SU-DHL-6 (cell line): ENCODE results near the gene BAHCC1.

Experiments used
- H2AFZ ChIP-seq: fragments of 200-600 bp; sonication (generic); 2 replicates; pipeline ENCODE4 v1.6.1; 2014; ENCODE audit warnings: low read depth, mild to moderate bottlenecking, moderate library complexity, mixed read lengths, antibody characterized with exemption, low read length; ENCODE audit not compliant: severe bottlenecking
- H3F3A ChIP-seq: fragments of 200-600 bp; shearing (Covaris generic); 2 replicates; pipeline ENCODE4 v1.6.0; 2016; ENCODE audit warnings: antibody characterized with exemption, mild to moderate bottlenecking; ENCODE audit not compliant: insufficient read depth
- H3K27ac ChIP-seq: fragments of 200-600 bp; sonication (generic); 2 replicates; pipeline ENCODE4 v1.5.1; 2016; ENCODE audit warnings: low read depth, mild to moderate bottlenecking, low read length, moderate library complexity, mixed read lengths
- H3K27me3 ChIP-seq: fragments of 200-600 bp; sonication (generic), shearing (Covaris generic); 2 replicates; pipeline ENCODE4 v1.6.0; 2014; ENCODE audit warnings: mild to moderate bottlenecking, low read length
- H3K36me3 ChIP-seq: fragments of 200-600 bp; sonication (generic); 2 replicates; pipeline ENCODE4 v1.6.1; 2014; ENCODE audit warnings: mild to moderate bottlenecking, low read length, mixed read lengths
- H3K4me2 ChIP-seq: fragments of 300-600, 200-600 bp; shearing (Covaris generic), sonication (generic); 2 replicates; pipeline ENCODE4 v1.6.0; 2014; ENCODE audit warnings: low read length, low read depth, mild to moderate bottlenecking; ENCODE audit not compliant: poor library complexity, severe bottlenecking
- H3K4me3 ChIP-seq: fragments of 200-600 bp; sonication (generic); 2 replicates; pipeline ENCODE4 v1.5.1; 2014; ENCODE audit warnings: antibody characterized with exemption, low read length, mild to moderate bottlenecking, mixed read lengths; ENCODE audit not compliant: insufficient read depth, poor library complexity, severe bottlenecking
- H3K79me2 ChIP-seq: fragments of 200-600 bp; sonication (generic); 2 replicates; pipeline ENCODE4 v1.6.1; 2014; ENCODE audit warnings: mild to moderate bottlenecking, low read length, moderate library complexity; ENCODE audit not compliant: insufficient read depth
- H3K9ac ChIP-seq: fragments of 200-600 bp; sonication (generic); 2 replicates; pipeline ENCODE4 v1.7.0; 2014; ENCODE audit warnings: mild to moderate bottlenecking, low read length
- H3K9me2 ChIP-seq: fragments of 200-600 bp; sonication (generic); replicated peaks from 2 replicates; pipeline ENCODE4 v1.6.1; 2014; ENCODE audit warnings: low read length; ENCODE audit not compliant: insufficient read depth
- H3K9me3 ChIP-seq: fragments of 200-600 bp; sonication (generic); 2 replicates; pipeline ENCODE4 v1.6.1; 2014; ENCODE audit warnings: low read length, mixed read lengths; ENCODE audit not compliant: insufficient read depth
- H4K20me1 ChIP-seq: fragments of 200-600 bp; sonication (generic); 2 replicates; pipeline ENCODE4 v1.6.1; 2014; ENCODE audit warnings: low read depth, mild to moderate bottlenecking, antibody characterized with exemption, low read length, moderate library complexity, mixed read lengths
- EZH2phosphoT487 ChIP-seq: fragments of 200-600 bp; sonication (generic), shearing (Covaris generic); conservative IDR thresholded peaks from 2 replicates; pipeline ENCODE4 v1.6.1; 2018; ENCODE audit warnings: mild to moderate bottlenecking, antibody characterized with exemption, low read length, moderate library complexity, mixed read lengths
- TF ChIP-seq, protein P1 (sequence below): fragments of 200-600 bp; sonication (generic); IDR thresholded peaks from one replicate; pipeline ENCODE4 v1.5.1; 2017; ENCODE audit warnings: antibody characterized with exemption, mild to moderate bottlenecking, low read length, moderate library complexity; ENCODE audit not compliant: insufficient read depth, poor library complexity, severe bottlenecking

The BAHCC1 gene

DNA sequence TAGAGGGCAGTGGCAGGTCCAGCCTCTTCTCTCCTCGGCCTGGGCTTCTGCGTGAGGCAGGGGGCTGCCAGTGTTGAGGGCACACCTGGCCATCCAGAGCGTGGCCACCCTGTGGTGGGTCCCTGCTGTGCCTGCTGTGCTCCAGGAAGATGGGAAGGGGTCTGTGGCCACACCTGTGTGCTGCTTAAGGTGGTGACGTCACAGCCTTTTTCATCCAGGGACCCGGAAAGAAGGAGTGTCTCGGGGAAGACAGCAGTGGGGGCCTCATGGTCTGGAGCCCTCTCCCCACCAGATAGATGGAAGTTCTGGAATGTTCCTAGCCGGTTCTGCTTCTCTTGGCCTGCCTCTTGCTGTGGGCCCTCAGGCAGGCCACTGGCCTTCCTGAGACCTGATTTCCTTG, 80.8 kb downstream of the BAHCC1 start:
- H3K9ac ChIP-seq, result no peak overlapping the region
- H3K9me3 ChIP-seq, result no peaks in the 10 kb centered on the region
- H3K27me3 ChIP-seq, result no peaks in the 10 kb centered on the region
- no peak overlapping the region for H2AFZ ChIP-seq
- no peak overlapping the region for H3K27ac ChIP-seq
- H3K9me2 ChIP-seq, result no peaks in the 10 kb centered on the region
- no peaks in the 10 kb centered on the region for H3K79me2 ChIP-seq
- H3F3A ChIP-seq, result no peaks in the 10 kb centered on the region
- no peaks in the 10 kb centered on the region for H3K36me3 ChIP-seq
- no peak overlapping the region for H3K4me2 ChIP-seq
- no peaks in the 10 kb centered on the region for H4K20me1 ChIP-seq
- H3K4me3 ChIP-seq, result no peak overlapping the region
- TF ChIP-seq, protein P1, sequence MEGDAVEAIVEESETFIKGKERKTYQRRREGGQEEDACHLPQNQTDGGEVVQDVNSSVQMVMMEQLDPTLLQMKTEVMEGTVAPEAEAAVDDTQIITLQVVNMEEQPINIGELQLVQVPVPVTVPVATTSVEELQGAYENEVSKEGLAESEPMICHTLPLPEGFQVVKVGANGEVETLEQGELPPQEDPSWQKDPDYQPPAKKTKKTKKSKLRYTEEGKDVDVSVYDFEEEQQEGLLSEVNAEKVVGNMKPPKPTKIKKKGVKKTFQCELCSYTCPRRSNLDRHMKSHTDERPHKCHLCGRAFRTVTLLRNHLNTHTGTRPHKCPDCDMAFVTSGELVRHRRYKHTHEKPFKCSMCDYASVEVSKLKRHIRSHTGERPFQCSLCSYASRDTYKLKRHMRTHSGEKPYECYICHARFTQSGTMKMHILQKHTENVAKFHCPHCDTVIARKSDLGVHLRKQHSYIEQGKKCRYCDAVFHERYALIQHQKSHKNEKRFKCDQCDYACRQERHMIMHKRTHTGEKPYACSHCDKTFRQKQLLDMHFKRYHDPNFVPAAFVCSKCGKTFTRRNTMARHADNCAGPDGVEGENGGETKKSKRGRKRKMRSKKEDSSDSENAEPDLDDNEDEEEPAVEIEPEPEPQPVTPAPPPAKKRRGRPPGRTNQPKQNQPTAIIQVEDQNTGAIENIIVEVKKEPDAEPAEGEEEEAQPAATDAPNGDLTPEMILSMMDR, result no peak
- no peak for TF ChIP-seq EZH2phosphoT487

DNA sequence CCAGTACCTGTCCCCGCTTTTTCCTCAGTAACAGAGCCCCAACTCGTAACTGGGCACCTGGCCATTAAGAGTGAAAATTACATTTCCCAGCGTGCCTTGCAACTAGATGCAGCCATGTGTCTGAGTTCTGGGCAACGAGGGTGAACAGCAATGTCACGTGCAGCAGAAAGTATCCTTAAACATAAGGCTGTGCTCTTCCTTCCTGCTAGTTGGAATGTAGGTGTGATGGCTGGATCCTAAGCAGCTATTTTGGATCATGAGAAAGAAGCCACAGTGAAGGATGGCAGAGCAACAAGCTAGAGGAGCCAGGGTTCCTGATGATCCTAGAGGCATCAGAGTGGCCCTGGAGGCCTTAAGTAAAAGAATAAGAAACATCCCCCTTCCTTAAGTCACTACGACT, 81.4 kb downstream of the BAHCC1 start:
- no peak overlapping the region for H3K4me3 ChIP-seq
- H3K9ac ChIP-seq, result no peak overlapping the region
- H3F3A ChIP-seq, result no peaks in the 10 kb centered on the region
- H3K4me2 ChIP-seq, result no peak overlapping the region
- no peaks in the 10 kb centered on the region for H3K27me3 ChIP-seq
- TF ChIP-seq, protein P1, result no peak
- TF ChIP-seq EZH2phosphoT487, result no peak
- H3K79me2 ChIP-seq, result no peaks in the 10 kb centered on the region
- H3K9me2 ChIP-seq, result no peaks in the 10 kb centered on the region
- no peaks in the 10 kb centered on the region for H3K36me3 ChIP-seq
- no peak overlapping the region for H2AFZ ChIP-seq
- H3K27ac ChIP-seq, result no peak overlapping the region
- no peaks in the 10 kb centered on the region for H3K9me3 ChIP-seq
- H4K20me1 ChIP-seq, result no peaks in the 10 kb centered on the region

DNA sequence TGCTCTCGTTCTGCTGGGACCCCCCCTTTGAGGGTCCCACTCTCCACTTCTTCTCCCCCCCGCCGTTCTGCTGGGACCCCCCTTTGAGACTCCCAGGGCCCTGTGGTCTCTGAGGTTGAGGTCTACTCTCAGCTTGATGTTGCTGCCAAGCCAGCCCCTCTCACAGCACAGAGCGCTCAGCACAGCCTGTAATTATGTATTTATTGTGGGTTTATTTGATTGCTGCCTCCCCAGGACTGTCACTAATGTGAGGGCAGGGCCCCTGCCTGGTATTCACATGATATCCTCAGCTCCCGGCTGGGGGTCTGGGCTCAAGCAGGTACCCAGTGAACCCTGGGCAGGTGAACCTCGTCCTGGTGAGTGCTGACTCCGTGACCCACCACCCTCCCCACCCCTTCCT, 81.9 kb downstream of the BAHCC1 start:
- TF ChIP-seq, protein P1, result no peak
- no peak for TF ChIP-seq EZH2phosphoT487
- Histone ChIP-seq H4K20me1 (no peaks in the 10 kb centered on the region), H2AFZ (no peak overlapping the region), H3K9ac (no peak overlapping the region), H3K4me3 (no peak overlapping the region), H3F3A (no peaks in the 10 kb centered on the region), H3K9me3 (no peaks in the 10 kb centered on the region), H3K4me2 (no peak overlapping the region), H3K27ac (no peak overlapping the region), H3K79me2 (no peaks in the 10 kb centered on the region), H3K27me3 (no peaks in the 10 kb centered on the region), H3K9me2 (no peaks in the 10 kb centered on the region), H3K36me3 (no peaks in the 10 kb centered on the region)

DNA sequence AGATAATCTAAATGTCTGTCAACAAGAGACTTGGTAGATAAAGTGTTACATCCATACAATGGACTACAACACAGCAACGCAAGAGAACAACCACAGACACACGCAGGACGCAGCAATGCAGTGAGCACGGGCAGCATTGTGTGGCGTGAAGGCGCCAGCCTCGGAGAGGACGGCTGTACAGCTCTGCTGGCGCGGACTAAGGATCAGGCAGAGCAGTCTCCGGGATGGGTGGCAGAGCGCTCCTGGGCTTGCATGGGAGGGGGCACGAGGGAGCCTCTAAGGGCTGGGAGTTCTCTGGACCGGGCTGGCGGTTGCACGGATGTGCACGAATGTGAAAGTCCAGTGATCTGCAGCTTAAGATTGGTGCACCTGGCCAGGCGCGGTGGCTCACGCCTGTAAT, 82.9 kb downstream of the BAHCC1 start:
- H3K9ac ChIP-seq, result no peak overlapping the region
- no peak overlapping the region for H3K4me2 ChIP-seq

More for the DNA sequence above, 82.9 kb downstream of the BAHCC1 start:
- TF ChIP-seq EZH2phosphoT487, result no peak
- TF ChIP-seq, protein P1, result no peak
- Histone ChIP-seq H3K9me3 (no peaks in the 10 kb centered on the region), H3K36me3 (no peaks in the 10 kb centered on the region), H3K9me2 (no peaks in the 10 kb centered on the region), H3F3A (no peaks in the 10 kb centered on the region), H4K20me1 (no peaks in the 10 kb centered on the region), H3K27ac (no peak overlapping the region), H3K79me2 (no peaks in the 10 kb centered on the region), H3K4me3 (no peak overlapping the region), H3K27me3 (no peaks in the 10 kb centered on the region), H2AFZ (no peak overlapping the region)
